Stimulated activated CD8-positive, alpha-beta memory T cell treated with anti-CD3 and anti-CD28 coated beads, Interleukin-7, amount 100 ng/mL, for 48 hours (primary cell): ENCODE measurements around the gene CNTNAP4.

Source experiments
- DNase-seq, 2 donors: peaks; one replicate each; pipeline ENCODE4 v3.0.0-alpha.2; 2020; ENCODE audit warnings: low read depth in 1 of 2; ENCODE audit errors: extremely low read depth in 1 of 2

CNTNAP4 gene

DNA sequence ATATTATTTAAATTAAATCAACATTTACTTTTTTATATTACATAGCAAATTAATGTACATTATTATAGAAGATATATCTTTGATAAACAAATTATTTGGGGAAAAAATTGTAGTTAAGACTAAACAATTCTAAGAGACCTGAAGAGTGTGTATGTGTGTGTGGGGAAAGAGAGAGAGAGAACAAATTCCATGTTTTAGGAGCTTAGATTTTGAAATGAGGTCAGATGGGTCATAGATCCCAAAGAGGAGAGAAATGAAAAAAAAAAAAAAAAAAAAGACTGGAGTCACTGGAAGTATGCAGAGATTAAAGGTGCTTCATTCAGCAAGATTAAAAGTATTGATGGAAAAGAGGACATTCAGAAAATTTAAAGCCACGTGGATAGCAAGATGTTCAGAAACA is 206.8 kb downstream of the CNTNAP4 start:
- no peak for DNase-seq

DNA sequence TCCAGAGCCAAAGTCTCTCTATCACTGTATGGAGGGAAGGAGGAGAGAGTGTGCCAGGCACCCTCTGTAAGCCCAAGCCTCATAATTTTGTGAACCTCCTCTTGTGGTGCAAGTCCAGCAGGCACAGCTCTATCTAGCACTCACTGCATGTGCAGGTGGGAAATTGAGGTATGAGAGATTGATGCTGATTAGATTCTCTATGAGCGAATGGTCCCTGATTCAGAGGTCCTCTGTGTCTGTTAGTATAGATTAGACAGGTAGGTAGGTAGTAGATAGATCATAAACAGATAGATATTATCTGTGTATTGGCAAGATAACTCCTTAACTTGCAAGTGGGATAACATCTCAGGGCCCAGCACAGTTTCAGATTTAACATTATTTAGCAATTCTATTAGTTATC is 209.5 kb downstream of the CNTNAP4 start:
- no peak for DNase-seq

DNA sequence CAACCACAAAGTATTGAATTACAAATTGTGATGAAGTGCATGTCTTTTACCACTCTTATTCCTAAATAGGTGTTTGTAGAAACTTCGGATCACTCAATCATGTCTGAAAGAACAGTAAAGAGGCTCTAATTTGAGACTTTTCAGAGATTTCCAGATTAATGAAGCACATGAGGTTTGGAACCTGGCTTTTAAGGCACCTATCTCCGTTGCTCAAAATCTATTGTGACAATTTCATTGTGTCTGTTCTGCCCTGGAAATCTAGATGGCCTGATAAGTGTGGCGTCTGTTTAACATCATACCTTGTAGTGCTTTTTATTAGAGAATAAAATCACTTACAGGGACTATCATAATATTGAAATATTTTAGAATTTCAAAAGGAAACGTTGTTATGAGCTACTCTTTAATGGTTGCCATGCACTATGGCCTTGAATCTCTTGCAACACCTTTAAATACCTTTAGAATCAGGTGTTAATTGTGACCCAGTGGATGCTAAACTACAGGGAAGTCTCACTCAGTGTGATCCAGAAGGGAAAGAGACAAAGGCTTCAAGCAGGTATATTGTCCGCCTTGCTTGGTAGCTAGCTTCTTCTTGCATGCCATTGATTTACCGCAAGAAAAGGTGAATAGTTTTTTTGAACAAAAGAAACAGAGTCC is 210.3 kb downstream of the CNTNAP4 start:
- no peak for DNase-seq

GRCh38 chr16:76488065-76488417 is 210.8 kb downstream of the CNTNAP4 start:
- DNase-seq = no peak

DNA sequence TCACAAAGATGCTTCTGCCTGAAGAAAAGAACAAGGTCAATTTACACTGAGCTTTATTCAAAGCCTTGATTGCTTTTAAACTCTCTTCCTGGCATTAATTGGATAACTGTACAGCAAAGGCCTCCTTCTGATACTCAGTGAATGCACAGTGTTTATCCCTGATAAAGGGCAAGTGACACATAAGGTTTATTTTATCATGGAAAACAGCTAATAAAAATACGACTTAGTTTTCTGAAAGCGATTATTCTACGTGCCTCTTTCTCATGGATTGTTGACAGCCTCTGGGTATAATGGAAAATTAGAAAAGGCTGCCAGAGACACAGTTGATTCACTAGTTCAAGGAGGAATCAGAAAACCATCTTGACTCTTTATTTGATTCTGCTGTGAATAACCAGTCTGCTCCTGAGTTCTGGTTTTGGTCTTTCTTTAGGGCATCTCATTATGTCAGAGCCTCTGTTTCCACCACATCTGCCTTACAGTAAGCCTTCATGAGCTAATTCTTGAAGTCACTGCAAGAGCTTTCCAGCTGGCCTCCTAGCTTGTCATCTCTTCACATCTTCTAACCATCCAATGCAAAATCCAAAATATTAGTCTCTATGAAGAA is 212.9 kb downstream of the CNTNAP4 start:
- DNase-seq = no peak

GRCh38 chr16:76500006-76500405 is 222.8 kb downstream of the CNTNAP4 start:
- no peak for DNase-seq

DNA sequence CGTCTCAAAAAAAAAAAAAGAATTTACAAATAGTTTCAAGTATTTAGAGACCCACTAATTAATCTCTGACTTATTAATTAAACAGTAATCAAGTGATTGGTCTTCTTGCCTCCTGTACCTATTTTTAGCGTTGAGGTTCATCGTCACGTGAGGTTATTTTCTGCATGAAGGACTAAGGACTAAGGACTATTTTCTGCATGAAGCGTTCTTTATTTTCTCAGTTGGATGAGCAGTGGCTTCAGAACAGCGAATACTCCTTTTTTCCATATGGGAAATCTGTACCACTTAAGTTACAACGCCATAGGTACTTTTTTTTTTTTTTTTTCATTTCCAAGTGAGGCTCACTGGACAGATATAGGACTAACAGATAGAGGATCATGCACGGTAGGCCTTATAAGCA is 224.9 kb downstream of the CNTNAP4 start:
- DNase-seq = no peak

GRCh38 chr16:76502555-76502954 is 225.4 kb downstream of the CNTNAP4 start:
- no peak for DNase-seq

GRCh38 chr16:76503091-76503490 is 225.9 kb downstream of the CNTNAP4 start:
- DNase-seq = no peak

DNA sequence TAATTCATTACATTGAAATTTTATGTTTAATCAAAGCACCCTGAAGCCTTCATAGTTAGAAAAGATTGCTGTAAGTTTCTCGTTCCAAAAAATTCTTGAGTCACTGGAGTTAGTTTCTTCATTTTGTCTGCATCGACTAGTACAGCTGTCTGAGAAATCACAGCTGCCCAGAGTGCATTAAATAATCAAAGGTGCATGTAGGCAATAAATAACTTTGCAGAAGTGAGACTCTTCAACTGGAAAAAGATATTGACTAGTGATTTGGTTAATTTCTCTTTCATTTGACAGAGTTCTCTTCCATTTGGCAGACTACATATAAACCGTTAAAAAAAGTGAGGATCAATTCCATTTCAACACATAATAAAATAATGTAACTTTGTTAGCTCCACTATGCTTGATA is 234.0 kb downstream of the CNTNAP4 start:
- DNase-seq = no peak

DNA sequence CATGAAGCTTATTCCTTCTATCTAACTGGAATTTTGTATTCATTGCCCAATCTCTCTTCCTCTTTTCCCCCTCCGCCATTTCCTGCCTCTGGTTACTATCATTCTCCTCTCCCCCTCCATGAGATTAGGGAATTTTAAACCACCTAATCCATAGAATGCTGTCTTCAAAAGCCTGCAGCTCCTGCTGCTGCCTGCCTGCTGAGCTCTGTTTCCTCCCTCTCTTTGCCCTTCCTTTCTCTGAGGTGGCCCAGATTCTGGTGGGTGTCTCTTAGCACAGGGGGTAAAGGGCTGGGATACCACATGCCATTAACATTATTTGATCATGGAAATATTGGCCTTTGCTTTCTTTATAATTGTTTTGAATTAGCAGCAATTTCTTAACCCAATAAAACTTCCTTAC is 241.6 kb downstream of the CNTNAP4 start:
- no peak for DNase-seq

GRCh38 chr16:76524356-76524755 is 247.2 kb downstream of the CNTNAP4 start:
- DNase-seq = no peak

DNA sequence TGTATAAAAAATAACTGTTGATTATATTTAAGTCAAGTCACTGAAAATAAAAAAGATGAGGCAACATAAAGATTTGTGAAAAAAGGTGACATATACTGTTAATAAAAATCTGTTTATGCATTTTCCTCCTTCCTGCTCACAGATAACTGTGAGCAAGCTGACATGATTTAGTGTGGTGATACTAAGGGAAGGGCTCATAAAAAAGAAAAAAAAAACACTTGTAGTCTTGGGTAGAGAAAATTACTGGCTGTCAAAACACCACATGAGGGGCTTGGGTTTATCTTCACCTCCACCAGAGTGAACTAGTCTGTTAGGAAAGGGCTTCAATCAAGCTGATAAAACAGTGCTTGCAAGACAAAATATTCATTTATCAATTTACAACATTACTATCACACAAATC is 247.6 kb downstream of the CNTNAP4 start:
- DNase-seq = no peak

GRCh38 chr16:76527244-76527643 is 250.0 kb downstream of the CNTNAP4 start:
- no peak for DNase-seq

GRCh38 chr16:76529120-76529519 is 251.9 kb downstream of the CNTNAP4 start:
- no peak for DNase-seq

DNA sequence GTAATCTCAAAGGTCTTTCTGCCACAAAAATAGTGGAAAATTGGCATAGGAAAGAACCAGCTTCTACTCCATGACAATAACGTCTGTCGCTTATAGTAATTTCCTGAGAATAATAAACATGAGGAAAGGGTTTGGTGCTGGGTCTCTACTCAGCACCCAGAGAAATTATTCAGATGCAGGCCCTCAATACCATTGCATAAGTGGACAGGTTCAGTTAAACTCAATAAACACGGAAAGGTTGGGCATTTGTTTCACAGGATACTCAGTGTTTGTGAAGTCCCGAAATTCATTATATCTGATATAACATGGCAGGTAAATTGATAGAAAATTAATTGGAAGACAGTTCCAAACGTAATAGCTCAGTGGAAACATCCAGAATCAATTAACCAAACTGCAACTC is 254.0 kb downstream of the CNTNAP4 start:
- no peak for DNase-seq

GRCh38 chr16:76532188-76532973 is 255.2 kb downstream of the CNTNAP4 start:
- no peak for DNase-seq

DNA sequence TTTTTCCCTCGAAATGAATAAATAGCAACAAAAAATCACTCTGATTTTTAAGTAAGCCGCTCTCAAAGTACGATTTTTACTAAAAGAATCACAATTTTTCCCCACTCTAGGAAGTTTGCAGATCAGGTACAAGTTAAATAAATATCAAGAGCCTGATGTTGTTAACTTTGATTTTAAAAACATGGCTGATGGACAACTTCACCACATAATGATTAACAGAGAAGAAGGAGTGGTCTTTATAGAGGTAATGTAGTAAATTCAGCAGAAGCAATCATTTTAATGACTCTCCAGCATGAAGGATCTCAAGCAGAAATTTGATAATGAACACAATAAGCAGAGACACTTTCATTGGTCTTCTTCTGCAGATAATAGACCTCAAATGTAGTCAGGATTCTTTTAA is 262.4 kb downstream of the CNTNAP4 start:
- DNase-seq = no peak

GRCh38 chr16:76541070-76541469 is 263.9 kb downstream of the CNTNAP4 start:
- no peak for DNase-seq

GRCh38 chr16:76565542-76565941 is 288.3 kb downstream of the CNTNAP4 start:
- DNase-seq = no peak

- DNase-seq = no peak
Observed at GRCh38 chr16:76571755-76572154, 294.6 kb downstream of the CNTNAP4 start.

DNA sequence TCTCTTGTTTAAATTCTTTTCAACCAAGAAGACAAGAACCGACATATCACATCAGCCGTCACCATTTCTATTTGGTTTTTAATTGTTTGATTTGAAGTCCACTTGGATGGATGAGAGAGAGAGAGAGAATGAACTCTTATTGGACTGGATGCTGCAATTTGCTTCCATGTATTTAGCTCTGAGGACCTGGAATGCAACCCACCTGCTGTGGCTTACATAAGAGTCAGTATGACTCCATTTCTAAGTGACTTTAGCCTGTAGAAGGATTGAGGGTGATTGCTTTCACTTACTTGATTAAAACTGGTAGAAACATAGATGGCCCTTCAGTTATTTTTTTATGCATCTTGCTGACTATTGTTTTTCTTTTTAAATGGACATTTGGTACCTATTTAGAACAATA is 296.1 kb downstream of the CNTNAP4 start:
- no peak for DNase-seq
